Measurements from ENCODE around the gene RNASEH2B. TPM values are rescaled to one million over a fixed set of nuclear protein-coding genes. Genes with fewer than 3 reads are reported as not detected.

RNASEH2B gene
- total RNA-seq, 4 donors from 2014 or later: 27.5 to 82.2 (median 48.8) TPM

- intact Hi-C loops (cut with DNase I): no loop called here
- Histone ChIP-seq H3K9me3 (no peaks in the 10 kb centered on the region), H3K4me1 (no peaks in the 10 kb centered on the region), H3K4me3 (no peak overlapping the region), H3K36me3 (no peaks in the 10 kb centered on the region), H3K27me3 (no peaks in the 10 kb centered on the region), H3K27ac (replicated peaks in 1 of 4) (no peak overlapping the region)
- no peak for TF ChIP-seq EP300 (IDR thresholded peaks at IDR 0.05)
- TF ChIP-seq, protein P1, sequence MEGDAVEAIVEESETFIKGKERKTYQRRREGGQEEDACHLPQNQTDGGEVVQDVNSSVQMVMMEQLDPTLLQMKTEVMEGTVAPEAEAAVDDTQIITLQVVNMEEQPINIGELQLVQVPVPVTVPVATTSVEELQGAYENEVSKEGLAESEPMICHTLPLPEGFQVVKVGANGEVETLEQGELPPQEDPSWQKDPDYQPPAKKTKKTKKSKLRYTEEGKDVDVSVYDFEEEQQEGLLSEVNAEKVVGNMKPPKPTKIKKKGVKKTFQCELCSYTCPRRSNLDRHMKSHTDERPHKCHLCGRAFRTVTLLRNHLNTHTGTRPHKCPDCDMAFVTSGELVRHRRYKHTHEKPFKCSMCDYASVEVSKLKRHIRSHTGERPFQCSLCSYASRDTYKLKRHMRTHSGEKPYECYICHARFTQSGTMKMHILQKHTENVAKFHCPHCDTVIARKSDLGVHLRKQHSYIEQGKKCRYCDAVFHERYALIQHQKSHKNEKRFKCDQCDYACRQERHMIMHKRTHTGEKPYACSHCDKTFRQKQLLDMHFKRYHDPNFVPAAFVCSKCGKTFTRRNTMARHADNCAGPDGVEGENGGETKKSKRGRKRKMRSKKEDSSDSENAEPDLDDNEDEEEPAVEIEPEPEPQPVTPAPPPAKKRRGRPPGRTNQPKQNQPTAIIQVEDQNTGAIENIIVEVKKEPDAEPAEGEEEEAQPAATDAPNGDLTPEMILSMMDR (IDR thresholded peaks at IDR 0.05): no peak
- 89% methylated on average over 1 of the region's 1 CpG for WGBS
- DNase-seq (ENCODE audit: extremely low spot score): no peak
These were observed 25.3 kb upstream of the RNASEH2B start for GRCh38 chr13:50884265-50884664.

DNA sequence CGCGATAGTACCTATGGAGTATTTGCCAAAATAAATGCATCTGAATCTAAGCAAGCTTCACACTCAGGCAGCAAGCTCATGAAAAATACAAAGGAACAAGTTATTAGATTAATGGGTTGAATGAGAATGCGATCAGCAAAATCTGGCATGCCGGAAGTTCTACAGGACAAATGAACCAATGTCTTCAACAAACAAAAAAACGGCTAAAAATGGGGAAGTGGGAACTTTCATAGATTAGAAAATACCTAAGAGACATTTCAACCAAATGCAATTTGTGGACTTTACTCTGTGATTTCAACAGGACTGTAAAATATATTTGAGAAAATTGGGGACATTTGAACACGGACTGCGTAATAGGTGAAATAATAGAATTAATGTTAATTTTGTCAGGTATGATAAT, 22.4 kb upstream of the RNASEH2B start:
- 87% methylated on average over 7 of the region's 7 CpGs for WGBS
- TF ChIP-seq POLR2A (IDR thresholded peaks at IDR 0.05; ENCODE audit: low read depth): no peak
- H3K4me1 ChIP-seq: no peaks in the 10 kb centered on the region
- intact Hi-C loops (cut with DNase I): no loop called here
- H3K27ac ChIP-seq (replicated peaks in 1 of 4): no peak overlapping the region
- no peak for DNase-seq (ENCODE audit: extremely low spot score)
- no peaks in the 10 kb centered on the region for H3K9me3 ChIP-seq
- no peaks in the 10 kb centered on the region for H3K36me3 ChIP-seq
- no peaks in the 10 kb centered on the region for H3K27me3 ChIP-seq
- no peak overlapping the region for H3K4me3 ChIP-seq

DNA sequence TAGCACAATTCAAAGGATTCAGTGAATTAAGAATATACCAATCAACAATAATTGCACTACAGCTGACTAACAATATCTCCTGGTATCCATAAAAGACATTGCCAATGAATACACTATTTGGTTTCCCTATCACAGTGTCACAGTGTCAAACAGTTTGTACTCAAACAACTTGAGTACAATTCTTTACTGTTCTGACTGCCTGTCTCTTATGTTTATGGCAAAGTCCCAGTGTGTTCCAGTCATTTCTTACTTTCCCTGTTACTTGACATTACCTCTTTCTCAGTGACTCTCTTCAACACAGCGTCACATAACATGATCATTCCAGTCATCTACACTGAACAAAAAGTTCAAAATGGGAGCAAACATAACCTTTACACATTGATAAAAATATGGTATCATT, 21.2 kb upstream of the RNASEH2B start:
- no peak for DNase-seq (ENCODE audit: extremely low spot score)
- H3K27ac ChIP-seq (replicated peaks in 1 of 4): no peak overlapping the region
- intact Hi-C loops (cut with DNase I): no loop called here
- H3K27me3 ChIP-seq: no peaks in the 10 kb centered on the region
- H3K4me1 ChIP-seq: peaks cover 0 to 6% (median 5%) of the 10 kb centered on the region in 4 donors
- H3K36me3 ChIP-seq: no peaks in the 10 kb centered on the region
- no peak overlapping the region for H3K4me3 ChIP-seq
- H3K9me3 ChIP-seq: no peaks in the 10 kb centered on the region
- 100% methylated on average over 1 of the region's 1 CpG for WGBS
- no peak for TF ChIP-seq POLR2AphosphoS5 (IDR thresholded peaks at IDR 0.05)
- TF ChIP-seq, protein P1 (IDR thresholded peaks at IDR 0.05): no peak

GRCh38 chr13:50889317-50889716, 20.3 kb upstream of the RNASEH2B start:
- DNase-seq (ENCODE audit: extremely low spot score): no peak
- intact Hi-C loops (cut with DNase I): no loop called here

DNA sequence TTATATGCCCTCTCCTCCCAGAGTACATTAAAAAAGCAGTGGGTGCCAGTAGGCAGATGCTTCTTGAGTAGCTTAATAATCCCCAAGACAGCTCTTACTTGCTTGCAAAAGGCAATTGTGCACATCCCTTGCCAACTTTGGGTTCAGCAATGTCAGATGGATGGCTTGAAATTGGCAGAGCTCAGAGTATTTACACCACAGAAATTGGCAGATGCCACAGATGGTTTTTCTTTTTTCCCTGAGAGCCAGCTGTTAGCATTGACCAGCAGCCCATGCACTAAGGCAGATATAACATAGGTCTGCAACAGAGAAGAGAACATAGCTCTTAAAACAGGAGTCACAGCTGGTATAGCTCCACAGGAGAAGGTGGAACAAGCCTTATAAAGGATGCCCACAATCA, 18.4 kb upstream of the RNASEH2B start:
- no peak for DNase-seq (ENCODE audit: extremely low spot score)
- intact Hi-C loops (cut with DNase I): no loop called here
- H3K27ac ChIP-seq (replicated peaks in 1 of 4): no peak overlapping the region
- no peaks in the 10 kb centered on the region for H3K27me3 ChIP-seq
- H3K4me1 ChIP-seq: peaks cover 0 to 17% (median 12%) of the 10 kb centered on the region in 4 donors
- H3K4me3 ChIP-seq: no peak overlapping the region
- TF ChIP-seq, protein P1 (IDR thresholded peaks at IDR 0.05): no peak
- no peak for TF ChIP-seq POLR2AphosphoS5 (IDR thresholded peaks at IDR 0.05)
- TF ChIP-seq POLR2A (IDR thresholded peaks at IDR 0.05; ENCODE audit: low read depth): no peak
- TF ChIP-seq EP300 (IDR thresholded peaks at IDR 0.05): no peak
- no peaks in the 10 kb centered on the region for H3K36me3 ChIP-seq
- no peaks in the 10 kb centered on the region for H3K9me3 ChIP-seq

More at GRCh38 chr13:50889317-50889716, 20.3 kb upstream of the RNASEH2B start:
- no peak overlapping the region for H3K27ac ChIP-seq (replicated peaks in 1 of 4)
- no peak for TF ChIP-seq POLR2AphosphoS5 (IDR thresholded peaks at IDR 0.05)
- H3K36me3 ChIP-seq: no peaks in the 10 kb centered on the region
- H3K9me3 ChIP-seq: no peaks in the 10 kb centered on the region
- WGBS: 80% methylated on average over 1 of the region's 1 CpG
- no peak overlapping the region for H3K4me3 ChIP-seq
- no peaks in the 10 kb centered on the region for H3K27me3 ChIP-seq
- peaks cover 0 to 15% (median 12%) of the 10 kb centered on the region in 4 donors for H3K4me1 ChIP-seq

DNA sequence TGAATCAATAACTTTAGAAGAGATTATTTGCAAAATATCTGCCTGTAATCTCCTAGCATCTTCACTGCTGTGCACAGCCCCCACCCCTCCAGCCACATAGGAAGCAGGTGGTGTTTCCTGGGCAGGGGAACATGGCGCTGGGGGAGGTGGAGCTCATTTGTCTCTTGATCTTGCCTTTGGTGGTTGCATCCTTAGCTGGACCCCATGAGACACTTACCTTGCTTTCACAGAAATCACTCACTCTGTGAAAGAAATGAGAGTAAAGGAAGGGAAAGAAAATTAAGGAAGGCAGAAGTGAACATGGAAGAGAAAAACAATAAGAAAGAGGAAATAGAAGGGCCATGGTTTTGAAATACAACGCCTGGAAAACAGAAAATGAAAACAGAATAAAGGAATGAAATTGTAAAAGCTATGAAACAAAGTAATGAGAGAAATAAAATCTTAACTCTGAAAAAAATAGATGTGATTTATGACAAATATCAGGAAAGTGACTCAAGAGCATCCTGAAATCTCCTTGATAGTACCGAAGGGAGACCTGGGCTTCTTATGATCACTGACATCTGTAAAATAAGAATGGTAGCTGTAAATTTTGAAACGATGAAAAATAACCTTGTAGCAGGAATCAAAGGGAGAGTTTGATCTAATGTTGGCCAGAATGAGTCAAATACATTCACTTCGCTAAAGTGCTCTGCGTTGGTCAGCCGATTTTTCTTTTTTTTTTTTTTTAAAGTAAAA, 17.2 kb upstream of the RNASEH2B start:
- H3K9me3 ChIP-seq: no peaks in the 10 kb centered on the region
- 64% methylated on average over 7 of the region's 7 CpGs for WGBS
- no peak overlapping the region for H3K27ac ChIP-seq (replicated peaks in 1 of 4)
- no peak overlapping the region for H3K4me3 ChIP-seq
- TF ChIP-seq EP300 (IDR thresholded peaks at IDR 0.05): no peak
- TF ChIP-seq POLR2AphosphoS5 (IDR thresholded peaks at IDR 0.05): no peak
- no peak for TF ChIP-seq POLR2A (IDR thresholded peaks at IDR 0.05; ENCODE audit: low read depth)
- TF ChIP-seq, protein P1 (IDR thresholded peaks at IDR 0.05): no peak
- peaks cover 0 to 17% (median 12%) of the 10 kb centered on the region in 4 donors for H3K4me1 ChIP-seq
- intact Hi-C loops (cut with DNase I): no loop called here
- no peaks in the 10 kb centered on the region for H3K36me3 ChIP-seq
- no peak for DNase-seq (ENCODE audit: extremely low spot score)
- no peaks in the 10 kb centered on the region for H3K27me3 ChIP-seq

Measured in esophagus muscularis mucosa (tissue), 4 donors.